GM12875 (cell line): Measurements from ENCODE around the gene VPS13D.

Experiments used
- H3K4me3 ChIP-seq: one replicate; pipeline ENCODE4 v1.5.1; 2011; ENCODE audit warnings: low read depth, low read length, control low read depth
- CTCF ChIP-seq: IDR thresholded peaks from 2 replicates; pipeline ENCODE4 v1.5.1; 2011; ENCODE audit warnings: low read depth, mild to moderate bottlenecking, control low read depth, inconsistent platforms, low read length, moderate library complexity, borderline replicate concordance; ENCODE audit not compliant: insufficient read depth

VPS13D gene

GRCh38 chr1:12376236-12377045 lies 146.6 kb downstream of the VPS13D start:
- TF ChIP-seq CTCF: no peak
- no peak overlapping the region for H3K4me3 ChIP-seq

- H3K4me3 ChIP-seq: no peak overlapping the region
Measured at GRCh38 chr1:12380326-12381249, 150.8 kb downstream of the VPS13D start.

GRCh38 chr1:12383001-12383400 lies 153.2 kb downstream of the VPS13D start:
- TF ChIP-seq CTCF: no peak

More at GRCh38 chr1:12380326-12381249, 150.8 kb downstream of the VPS13D start:
- no peak for TF ChIP-seq CTCF

GRCh38 chr1:12383786-12384185 lies 154.0 kb downstream of the VPS13D start:
- TF ChIP-seq CTCF: no peak
- H3K4me3 ChIP-seq: no peak overlapping the region

More at GRCh38 chr1:12383001-12383400, 153.2 kb downstream of the VPS13D start:
- H3K4me3 ChIP-seq: no peak overlapping the region

- no peak for TF ChIP-seq CTCF
- no peak overlapping the region for H3K4me3 ChIP-seq
Measured at GRCh38 chr1:12384836-12385456, 155.1 kb downstream of the VPS13D start.

- no peak overlapping the region for H3K4me3 ChIP-seq
- TF ChIP-seq CTCF: no peak
Measured at GRCh38 chr1:12386130-12386529, 156.3 kb downstream of the VPS13D start.
